Ovary (tissue), 9 donors: ENCODE data around the gene NOXRED1. TPM values are rescaled to one million over a fixed set of nuclear protein-coding genes. Genes with fewer than 3 reads are reported as not detected.

Source experiments
- DNase-seq, 5 donors: peaks; one replicate each; pipeline ENCODE4 v3.0.0-alpha.2; 2019 to 2020
- H3K27ac ChIP-seq, 2 donors: fragments of 200-600 bp; one replicate each; pipeline versions ENCODE4 v1.5.1 to v1.8.0; 2019 to 2022
- H3K27me3 ChIP-seq: fragments of 200-600 bp; one replicate; pipeline ENCODE4 v1.8.0; 2022
- H3K36me3 ChIP-seq: fragments of 200-600 bp; sonication (generic); one replicate; pipeline ENCODE4 v1.5.1; 2019
- H3K4me1 ChIP-seq: one replicate; pipeline ENCODE4 v1.8.1; 2013; ENCODE audit warnings: mild to moderate bottlenecking, moderate library complexity; ENCODE audit not compliant: insufficient read depth
- H3K4me3 ChIP-seq: fragments of 200-600 bp; sonication (generic); one replicate; pipeline ENCODE4 v1.5.1; 2017
- H3K9me3 ChIP-seq, 2 donors: fragments of 200-600 bp in 1 of 2; sonication (generic) in 1 of 2; one replicate each; pipeline versions ENCODE4 v1.5.1 to v1.8.1; 2013 to 2019; ENCODE audit warnings: mild to moderate bottlenecking in 1 of 2, moderate library complexity in 1 of 2
- EP300 ChIP-seq: sonication (generic); formaldehyde crosslinking; IDR thresholded peaks from one replicate; pipeline ENCODE4 v1.6.1; 2017; ENCODE audit warnings: antibody characterized with exemption
- POLR2A ChIP-seq: fragments of 450-650 bp; IDR thresholded peaks from one replicate; pipeline ENCODE4 v1.6.1; 2017; ENCODE audit warnings: antibody characterized with exemption, mild to moderate bottlenecking, moderate library complexity
- WGBS, 3 donors: extraction: QIAGEN DNeasy Blood & Tissue Kit in 1 of 3; methylation state at CpG; one replicate each; pipeline versions ENCODE4 v1.1.5 to v1.1.7; 2013 to 2017; 5-methylcytosine and 5-hydroxymethylcytosine counted together
- intact Hi-C, 4 donors: fragments of 100-400 bp; cut with DNase I; formaldehyde crosslinking; loops; one replicate each; pipeline versions ENCODE4 v1.11.0 to v1.15.1; 2022 to 2023
- polyA plus RNA-seq, 2 donors: library from polyadenylated mRNA; stranded (reverse); fragments of 200-250 nt in 1 of 2; fragments of 350-450 nt in 1 of 2; fragmentation: Illumina TruSeq in 1 of 2; extraction: RNeasy Lipid Tissue Mini Kit (QIAGEN cat#74804) in 1 of 2; gene quantifications; one replicate each; pipeline ENCODE4 v1.2.3, GENCODE V29; 2013 to 2014
- small RNA-seq: library from RNA; depleted of rRNA; stranded (forward); fragments of <200 nt; gene quantifications from one replicate; pipeline ENCODE3, GENCODE V24; 2016
- total RNA-seq, 7 donors: library from RNA; depleted of rRNA in 2 of 7; stranded (reverse); fragments of >200 nt in 2 of 7; fragmentation: NEBNext Ultra II Directional in 3 of 7; extraction: Animal tissue kit (Norgen Biotek cat#: 25700) in 3 of 7; gene quantifications; one replicate each; pipeline versions ENCODE4 v1.1.0 to v1.2.4, GENCODE V29; 2016 to 2023
- TF ChIP-seq, protein P1 (sequence below), 3 donors: fragments of 450-650 bp in 2 of 3; fragments of 200-600 bp in 1 of 3; IDR thresholded peaks; one replicate each; pipeline versions ENCODE4 v1.5.1 to v1.8.0; 2016 to 2022; ENCODE audit warnings: antibody characterized with exemption in 3 of 3, mild to moderate bottlenecking in 1 of 3
- donor health status: DM: no; HTN: no; CAD: no; lungs with moderate emphysema.
- donor health status: DM: no; HTN: no; CAD: no.
- donor health status: Bipolar disorder and iron deficiency.
- donor health status: DM: yes; HTN: yes; CAD: no.
- donor health status: DM: no; HTN: no; CAD: no.
- donor health status: DM: yes; HTN: yes; CAD: no.

Gene NOXRED1
- total and polyA plus RNA-seq, 9 donors: 0.23 to 1.1 (median 0.42) TPM; not detected in 1

GRCh38 chr14:77353469-77354141 is 69.7 kb downstream of the NOXRED1 start:
- Histone ChIP-seq H3K9me3 (no peaks in the 10 kb centered on the region), H3K27ac (no peak overlapping the region), H3K27me3 (no peaks in the 10 kb centered on the region), H3K36me3 (no peaks in the 10 kb centered on the region), H3K4me3 (no peak overlapping the region), H3K4me1 (no peaks in the 10 kb centered on the region)
- no peak for TF ChIP-seq POLR2A
- TF ChIP-seq EP300: no peak
- TF ChIP-seq, protein P1, sequence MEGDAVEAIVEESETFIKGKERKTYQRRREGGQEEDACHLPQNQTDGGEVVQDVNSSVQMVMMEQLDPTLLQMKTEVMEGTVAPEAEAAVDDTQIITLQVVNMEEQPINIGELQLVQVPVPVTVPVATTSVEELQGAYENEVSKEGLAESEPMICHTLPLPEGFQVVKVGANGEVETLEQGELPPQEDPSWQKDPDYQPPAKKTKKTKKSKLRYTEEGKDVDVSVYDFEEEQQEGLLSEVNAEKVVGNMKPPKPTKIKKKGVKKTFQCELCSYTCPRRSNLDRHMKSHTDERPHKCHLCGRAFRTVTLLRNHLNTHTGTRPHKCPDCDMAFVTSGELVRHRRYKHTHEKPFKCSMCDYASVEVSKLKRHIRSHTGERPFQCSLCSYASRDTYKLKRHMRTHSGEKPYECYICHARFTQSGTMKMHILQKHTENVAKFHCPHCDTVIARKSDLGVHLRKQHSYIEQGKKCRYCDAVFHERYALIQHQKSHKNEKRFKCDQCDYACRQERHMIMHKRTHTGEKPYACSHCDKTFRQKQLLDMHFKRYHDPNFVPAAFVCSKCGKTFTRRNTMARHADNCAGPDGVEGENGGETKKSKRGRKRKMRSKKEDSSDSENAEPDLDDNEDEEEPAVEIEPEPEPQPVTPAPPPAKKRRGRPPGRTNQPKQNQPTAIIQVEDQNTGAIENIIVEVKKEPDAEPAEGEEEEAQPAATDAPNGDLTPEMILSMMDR (IDR thresholded peaks at IDR 0.05): no peak
- no peak for DNase-seq
- intact Hi-C loops: no loop called here
- 93 to 95% (median 93%) methylated on average over 5 of the region's 5 CpGs for WGBS, 3 donors

DNA sequence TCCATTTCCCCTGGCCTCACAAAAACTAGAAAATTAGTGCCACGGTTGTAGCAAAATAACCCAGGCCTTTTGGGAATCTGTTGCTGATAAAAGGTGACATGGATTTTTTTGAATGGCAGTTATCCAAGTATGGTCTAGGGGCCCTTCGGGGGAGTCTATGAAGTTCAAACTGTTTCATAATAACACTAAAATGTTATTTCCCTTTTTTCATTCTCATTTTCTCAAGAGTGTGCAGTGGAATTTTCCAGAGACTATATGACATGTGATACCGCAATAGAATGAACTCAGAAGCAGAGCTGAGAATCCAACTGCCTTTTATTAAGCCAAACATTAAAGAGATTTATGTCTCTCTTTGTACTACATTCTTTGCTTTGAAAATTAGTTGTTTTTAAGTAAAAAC is 75.6 kb downstream of the NOXRED1 start:
- no peaks in the 10 kb centered on the region for H3K36me3 ChIP-seq
- no peaks in the 10 kb centered on the region for H3K27me3 ChIP-seq
- no peaks in the 10 kb centered on the region for H3K9me3 ChIP-seq
- intact Hi-C loops: no loop called here
- WGBS, 3 donors: 46 to 63% (median 58%) methylated on average over 3 of the region's 3 CpGs
- H3K4me1 ChIP-seq: no peaks in the 10 kb centered on the region
- H3K4me3 ChIP-seq: no peak overlapping the region
- DNase-seq: no peak
- no peak for TF ChIP-seq EP300
- TF ChIP-seq, protein P1 (IDR thresholded peaks at IDR 0.05): no peak
- TF ChIP-seq POLR2A: no peak
- no peak overlapping the region for H3K27ac ChIP-seq

- DNase-seq: no peak
- TF ChIP-seq, protein P1 (IDR thresholded peaks at IDR 0.05): no peak
- TF ChIP-seq POLR2A: no peak
- no peak for TF ChIP-seq EP300
- H3K9me3 ChIP-seq: no peaks in the 10 kb centered on the region
- H3K36me3 ChIP-seq: no peaks in the 10 kb centered on the region
- 85 to 96% (median 93%) methylated on average over 2 of the region's 2 CpGs for WGBS, 3 donors
- intact Hi-C loops: no loop called here
- H3K4me1 ChIP-seq: no peaks in the 10 kb centered on the region
- H3K27ac ChIP-seq: no peak overlapping the region
- no peaks in the 10 kb centered on the region for H3K27me3 ChIP-seq
- H3K4me3 ChIP-seq: no peak overlapping the region
These were observed 76.8 kb downstream of the NOXRED1 start for GRCh38 chr14:77346495-77346894.

DNA sequence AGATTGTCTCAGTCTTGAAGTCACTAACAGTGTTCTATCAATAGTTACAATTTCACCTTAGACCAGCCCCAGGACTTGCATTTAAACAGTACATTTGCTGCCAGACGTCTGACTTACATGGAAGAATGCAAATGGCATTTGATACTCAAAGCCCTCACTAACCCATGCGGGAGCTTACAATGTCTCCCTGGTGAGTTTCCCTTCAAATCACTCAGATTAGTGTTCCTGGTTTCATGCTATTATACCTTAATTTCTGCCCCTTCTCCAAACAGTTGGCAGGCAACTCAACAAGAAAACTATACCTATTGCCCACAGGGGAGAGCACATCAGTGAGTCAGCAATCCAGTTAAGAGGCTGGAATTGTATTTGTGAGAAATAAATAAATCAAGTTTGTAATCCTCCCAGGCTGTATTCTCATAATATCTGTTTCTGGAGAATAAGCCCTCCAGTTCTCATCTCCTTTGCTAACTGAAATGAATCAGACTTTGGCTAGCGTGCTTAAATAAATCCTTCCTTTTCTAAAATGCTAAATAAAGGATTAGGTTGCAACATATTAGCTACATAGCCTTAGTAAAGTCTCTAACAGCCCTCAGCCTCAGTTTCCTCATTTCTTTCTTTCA is 78.8 kb downstream of the NOXRED1 start:
- Histone ChIP-seq H3K27me3 (no peaks in the 10 kb centered on the region), H3K4me1 (no peaks in the 10 kb centered on the region), H3K4me3 (no peak overlapping the region), H3K27ac (no peak overlapping the region), H3K36me3 (no peaks in the 10 kb centered on the region), H3K9me3 (no peaks in the 10 kb centered on the region)
- TF ChIP-seq, protein P1 (IDR thresholded peaks at IDR 0.05): no peak
- WGBS, 3 donors: 87 to 93% (median 93%) methylated on average over 3 of the region's 3 CpGs
- DNase-seq: no peak
- intact Hi-C loops: no loop called here

Small RNA genes lying within 50 kb of the gene (small RNA-seq; reads per million reads assigned to genes)
- not detected for gene RF00404

Other genes with a start within 250 kb of the NOXRED1 start
- under 1 TPM in 6 of 7 donors, not detected in 1; 0.23 to 0.77 (median 0.25) TPM for gene TMEM63C, start 241.7 kb downstream of the NOXRED1 start, total RNA-seq
- 1 to 10 TPM in 1 of 2 donors, under 1 TPM in 1; 0.16 to 1.7 TPM for gene TMEM63C, start 241.7 kb downstream of the NOXRED1 start, polyA plus RNA-seq
- gene NGB, start 152.3 kb downstream of the NOXRED1 start, total RNA-seq: under 1 TPM in 1 of 7 donors, not detected in 6; 0.11 TPM
- gene NGB, start 152.3 kb downstream of the NOXRED1 start, polyA plus RNA-seq: under 1 TPM in 1 of 2 donors, not detected in 1; 0.04 TPM
- 10 to 100 TPM; 10.8 to 31.7 (median 16.1) TPM for gene POMT2, start 102.6 kb downstream of the NOXRED1 start, total RNA-seq
- 10 to 100 TPM in 1 of 2 donors, 1 to 10 TPM in 1; 6.7 to 35.3 TPM for gene POMT2, start 102.6 kb downstream of the NOXRED1 start, polyA plus RNA-seq
- gene GSTZ1, start 102.5 kb downstream of the NOXRED1 start, total RNA-seq: 10 to 100 TPM in 4 of 7 donors, 1 to 10 TPM in 3; 4.7 to 13.0 (median 10.5) TPM
- gene GSTZ1, start 102.5 kb downstream of the NOXRED1 start, polyA plus RNA-seq: 10 to 100 TPM; 13.2 to 13.4 TPM
- 10 to 100 TPM in 6 of 7 donors, 1 to 10 TPM in 1; 10.0 to 17.4 (median 14.5) TPM for gene TMED8, start 46.4 kb downstream of the NOXRED1 start, total RNA-seq
- 10 to 100 TPM in 1 of 2 donors, 1 to 10 TPM in 1; 5.5 to 13.1 TPM for gene TMED8, start 46.4 kb downstream of the NOXRED1 start, polyA plus RNA-seq
- gene SAMD15, start 46.1 kb downstream of the NOXRED1 start, total RNA-seq: 1 to 10 TPM in 5 of 7 donors, under 1 TPM in 2; 0.12 to 3.2 (median 1.4) TPM
- gene SAMD15, start 46.1 kb downstream of the NOXRED1 start, polyA plus RNA-seq: 1 to 10 TPM in 1 of 2 donors, under 1 TPM in 1; 0.27 to 2.2 TPM
- 10 to 100 TPM; 10.7 to 18.0 (median 15.1) TPM for gene VIPAS39, start 34.1 kb upstream of the NOXRED1 start, total RNA-seq
- gene VIPAS39, start 34.1 kb upstream of the NOXRED1 start, polyA plus RNA-seq: 10 to 100 TPM; 18.1 to 47.0 TPM
- gene AHSA1, start 34.6 kb upstream of the NOXRED1 start, total RNA-seq: 100 to 1,000 TPM in 3 of 7 donors, 10 to 100 TPM in 4; 57.3 to 127 (median 96.6) TPM
- gene AHSA1, start 34.6 kb upstream of the NOXRED1 start, polyA plus RNA-seq: 100 to 1,000 TPM in 1 of 2 donors, 10 to 100 TPM in 1; 77.4 to 205 TPM
- 1 to 10 TPM in 1 of 7 donors, under 1 TPM in 2, not detected in 4; 0.20 to 1.0 (median 0.72) TPM for gene ISM2, start 75.3 kb upstream of the NOXRED1 start, total RNA-seq
- gene ISM2, start 75.3 kb upstream of the NOXRED1 start, polyA plus RNA-seq: under 1 TPM; 0.05 to 0.13 TPM
- 10 to 100 TPM; 13.1 to 31.1 (median 22.2) TPM for gene SPTLC2, start 193.1 kb upstream of the NOXRED1 start, total RNA-seq
- gene SPTLC2, start 193.1 kb upstream of the NOXRED1 start, polyA plus RNA-seq: 10 to 100 TPM in 1 of 2 donors, 1 to 10 TPM in 1; 8.0 to 18.4 TPM